Fibroblast of skin of left biceps (primary cell): ENCODE results near the gene SINHCAF.
A peak's percentile ranks its signal among the peaks of the same experiment; 100 is the strongest.
"Not testable (repeated sequence)": the region's sequence is repeated elsewhere in the genome, so short reads cannot be mapped to it uniquely, and the experiment has no call there.

Experiments used
- DNase-seq, 2 experiments: peaks; one replicate each; pipeline ENCODE4 v3.0.0-alpha.2; 2013; ENCODE audit warnings: low read depth in 2 of 2

SINHCAF gene, protein sequence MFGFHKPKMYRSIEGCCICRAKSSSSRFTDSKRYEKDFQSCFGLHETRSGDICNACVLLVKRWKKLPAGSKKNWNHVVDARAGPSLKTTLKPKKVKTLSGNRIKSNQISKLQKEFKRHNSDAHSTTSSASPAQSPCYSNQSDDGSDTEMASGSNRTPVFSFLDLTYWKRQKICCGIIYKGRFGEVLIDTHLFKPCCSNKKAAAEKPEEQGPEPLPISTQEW

DNA sequence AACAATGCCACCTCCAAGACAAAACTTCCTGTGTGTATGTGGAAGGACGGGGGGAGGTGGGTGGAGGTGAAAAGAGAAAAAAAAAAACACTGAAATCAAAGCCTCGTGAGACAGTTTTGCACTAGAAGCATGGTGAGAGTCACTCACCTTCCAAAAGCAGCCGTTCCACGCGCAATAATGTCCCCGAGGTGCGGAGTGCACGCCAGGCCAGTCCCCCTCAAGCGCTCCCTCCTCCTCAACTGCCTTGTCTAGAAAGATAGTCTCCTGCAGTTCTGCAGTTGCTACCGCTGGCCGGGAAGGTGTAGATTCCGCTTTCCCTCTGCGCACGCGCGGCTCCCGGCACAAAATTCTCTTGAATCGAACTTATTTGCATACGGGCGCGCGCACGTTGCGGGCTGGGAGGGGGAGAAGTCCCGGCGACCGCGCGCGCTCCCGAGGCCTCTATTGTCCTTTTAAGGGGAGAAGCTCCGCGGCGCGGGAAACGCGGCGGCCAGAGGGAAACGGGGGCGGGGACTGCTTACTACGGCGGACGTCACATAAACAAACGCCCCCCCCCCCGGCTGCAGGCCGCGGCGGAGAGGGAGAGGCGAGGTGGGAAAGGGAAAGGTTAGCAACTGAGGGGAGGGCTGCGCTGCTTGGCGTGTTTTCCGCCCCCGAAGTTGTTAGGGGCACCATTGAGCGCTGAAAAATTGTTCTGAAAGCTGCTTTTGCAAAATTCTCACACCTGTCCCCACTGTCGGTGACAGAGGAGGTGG lies at the start of gene SINHCAF:
TSS of gene SINHCAF (minus strand) at position 274 of the 755 bp plus-strand sequence. CDS start 27,946 bp downstream, outside the sequence.
- peak; percentile 98 for DNase-seq

DNA sequence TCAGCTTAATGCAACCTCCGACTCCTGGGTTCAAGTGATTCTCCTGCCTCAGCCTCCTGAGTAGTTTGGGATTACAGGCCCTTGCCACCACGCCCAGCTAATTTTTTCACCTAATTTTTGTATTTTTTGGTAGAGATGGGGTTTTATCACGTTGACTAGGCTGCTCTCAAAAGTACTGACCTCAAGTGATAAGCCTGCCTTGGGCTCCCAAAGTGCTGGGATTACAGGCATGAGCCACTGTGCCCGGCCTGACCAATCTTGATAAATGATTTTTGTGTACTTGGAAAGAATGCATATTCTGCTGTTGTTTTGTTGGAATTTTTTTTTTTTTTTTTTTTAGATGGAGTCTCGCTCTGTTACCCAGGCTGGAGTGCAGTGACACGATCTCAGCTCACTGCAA lies 49.5 kb upstream of the SINHCAF start:
- not testable (repeated sequence) for DNase-seq

DNA sequence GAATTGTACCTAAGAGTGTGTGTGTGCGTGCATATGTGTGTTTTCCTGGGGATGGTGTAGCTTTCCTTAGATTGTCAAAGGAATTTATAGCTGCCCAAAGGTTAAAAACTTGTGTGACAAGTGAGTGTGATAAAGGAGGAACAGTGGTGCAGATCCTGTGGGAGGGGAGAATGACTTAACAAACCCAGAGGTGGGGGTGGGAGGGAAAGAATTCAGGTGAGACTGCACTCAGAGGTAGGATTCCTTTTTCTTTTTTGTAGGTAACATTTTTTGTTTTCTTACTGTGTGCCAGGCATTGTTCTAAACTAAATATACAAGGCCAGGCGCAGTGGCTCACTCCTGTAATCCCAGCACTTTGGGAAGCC lies 45.3 kb upstream of the SINHCAF start:
- no peak for DNase-seq

DNA sequence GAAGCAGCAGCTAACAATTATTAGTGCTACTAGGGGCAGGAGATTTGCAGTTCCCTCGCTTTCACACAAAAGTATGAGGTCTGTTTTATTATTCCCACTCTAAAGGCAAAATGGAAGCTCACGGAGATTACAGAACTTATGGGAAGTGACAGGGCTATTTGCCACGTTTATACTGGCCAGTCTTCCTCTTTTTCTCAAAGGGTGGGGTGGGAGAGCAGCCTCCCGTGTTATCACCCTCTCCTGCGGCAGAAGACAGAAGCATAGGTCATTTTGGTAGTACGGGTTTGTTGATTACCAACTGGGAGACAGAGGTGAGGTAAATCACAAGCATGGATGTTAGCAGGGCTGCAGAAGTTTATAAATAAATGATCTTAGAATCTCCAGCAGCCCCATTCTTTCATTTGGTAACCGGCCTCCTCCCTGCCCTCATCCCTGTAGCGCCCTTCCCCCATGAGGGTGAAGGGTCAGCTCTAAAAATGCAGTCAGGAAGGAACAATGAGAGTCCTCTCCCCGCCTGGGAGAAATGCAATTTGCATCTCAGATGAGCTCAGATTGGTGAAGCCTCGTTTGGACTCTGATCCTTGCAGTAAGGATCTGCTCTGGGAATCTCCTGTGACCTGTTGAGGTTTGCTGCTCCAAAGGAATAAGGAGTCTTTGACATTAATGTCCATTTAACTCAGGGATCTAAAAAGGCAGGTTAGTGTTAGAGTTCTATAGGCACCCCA lies 44.7 kb upstream of the SINHCAF start:
- no peak for DNase-seq

DNA sequence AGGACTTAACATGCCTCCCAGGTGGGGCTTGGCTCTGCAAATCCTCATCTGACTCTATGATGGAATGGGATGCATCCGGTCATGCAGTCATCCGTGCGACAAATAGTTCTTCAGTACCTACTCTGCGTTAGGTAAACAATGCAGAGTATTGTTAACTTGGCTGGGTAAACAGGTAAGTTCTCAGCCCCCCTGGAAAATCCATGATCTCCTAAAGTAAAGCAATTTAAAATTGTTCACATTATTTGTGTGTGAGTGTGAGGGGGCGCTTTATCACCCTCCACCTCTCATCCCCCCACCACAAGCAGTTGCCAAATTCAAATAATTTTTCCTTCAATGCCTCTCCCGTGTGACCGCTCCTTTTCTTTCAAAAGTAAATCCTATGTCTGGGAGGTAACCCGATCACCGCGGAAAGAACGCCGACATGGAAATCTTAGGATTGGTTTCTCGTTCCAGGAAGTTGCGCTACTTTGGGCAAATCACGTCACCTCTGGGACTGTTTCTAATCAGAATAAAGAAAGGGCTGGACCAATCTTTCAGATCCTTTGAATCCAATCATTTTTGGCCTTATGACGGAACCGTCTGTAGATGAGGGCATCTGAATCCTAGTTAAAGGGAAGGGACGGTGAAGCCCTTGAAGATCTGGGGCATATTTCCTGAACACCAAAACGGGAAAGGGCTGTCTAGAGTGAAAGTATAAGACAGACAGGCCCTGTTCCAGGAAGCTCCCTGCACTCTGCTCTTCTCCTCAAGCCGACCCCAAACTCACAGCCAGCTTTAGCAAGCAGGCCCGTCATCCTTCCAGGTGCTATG lies 44.0 kb upstream of the SINHCAF start:
- peak; percentile 36 to 56 for DNase-seq

DNA sequence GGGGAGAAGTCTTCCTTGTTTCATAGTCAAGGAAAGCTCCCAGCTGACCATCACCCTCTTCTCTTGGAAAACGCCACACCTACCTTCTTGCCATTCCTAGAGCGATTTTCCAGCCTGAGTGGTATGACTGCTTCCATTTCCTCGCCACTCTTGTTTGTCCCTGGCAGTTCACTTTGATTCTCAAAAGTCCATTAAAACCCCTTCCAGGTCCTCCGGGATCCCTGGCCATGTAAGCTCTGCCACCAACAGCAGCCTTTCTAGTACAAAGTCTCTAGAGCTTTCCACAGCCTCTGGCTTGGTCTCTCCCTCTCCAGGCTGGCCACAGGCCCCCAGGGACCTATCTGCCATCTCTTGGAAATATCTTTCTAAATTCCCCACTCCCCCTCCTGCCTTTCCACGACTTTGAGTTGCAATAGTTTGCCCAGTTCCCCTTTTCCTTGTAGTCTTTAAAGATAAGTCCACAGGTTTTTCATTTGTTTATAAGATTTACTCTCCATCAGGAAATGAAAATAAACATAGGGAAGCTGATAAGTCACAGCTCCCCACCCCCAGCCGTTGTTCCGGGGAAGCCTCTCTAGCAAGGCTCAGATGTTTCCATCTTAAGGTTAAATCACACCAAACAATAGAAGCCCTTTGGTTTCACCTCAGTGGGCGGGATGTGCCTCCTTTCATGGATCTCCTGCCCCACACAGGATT lies 42.9 kb upstream of the SINHCAF start:
- DNase-seq, result no peak

DNA sequence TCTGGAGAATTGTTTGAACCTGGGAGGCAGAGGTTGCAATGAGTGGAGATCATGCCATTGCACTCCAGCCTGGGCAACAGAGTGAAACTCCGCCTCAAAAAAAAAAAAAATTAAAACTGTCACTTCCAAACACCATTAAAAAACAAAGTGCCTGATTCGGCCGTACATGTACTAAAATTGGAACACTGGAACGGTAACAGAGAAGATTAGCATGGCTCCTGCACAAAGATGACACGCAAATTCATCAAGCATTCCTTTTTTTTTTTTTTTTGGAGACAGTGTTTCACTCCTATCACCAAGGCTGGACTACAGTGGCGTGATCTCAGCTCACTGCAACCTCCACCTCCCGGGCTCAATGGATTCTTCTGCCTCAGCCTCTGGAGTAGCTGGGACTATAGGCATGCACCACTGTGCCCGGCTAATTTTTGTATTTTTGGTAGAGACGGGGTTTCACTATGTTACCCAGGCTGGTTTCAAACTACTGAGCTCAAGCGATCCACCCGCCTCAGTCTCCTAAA lies 40.2 kb upstream of the SINHCAF start:
- DNase-seq, result no peak

DNA sequence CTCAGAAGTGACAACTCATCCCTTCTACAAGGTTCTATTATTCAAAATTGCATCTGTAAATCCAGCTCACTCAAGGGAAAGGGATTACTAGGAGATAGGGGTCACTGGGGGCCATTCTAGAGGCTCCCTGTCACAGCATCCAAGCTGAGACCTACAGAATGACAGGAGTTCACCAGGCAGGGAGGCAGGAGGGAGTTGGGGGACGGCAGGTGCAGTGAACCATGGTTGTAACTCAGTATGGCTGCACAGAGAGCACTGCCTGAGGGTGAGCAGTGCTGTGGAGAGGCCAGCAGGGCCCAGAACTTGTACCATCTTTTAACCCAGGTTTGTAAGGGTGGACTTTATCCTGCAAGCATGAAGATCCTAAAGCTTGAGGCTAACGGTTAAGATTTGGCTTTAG lies 37.9 kb upstream of the SINHCAF start:
- no peak for DNase-seq

DNA sequence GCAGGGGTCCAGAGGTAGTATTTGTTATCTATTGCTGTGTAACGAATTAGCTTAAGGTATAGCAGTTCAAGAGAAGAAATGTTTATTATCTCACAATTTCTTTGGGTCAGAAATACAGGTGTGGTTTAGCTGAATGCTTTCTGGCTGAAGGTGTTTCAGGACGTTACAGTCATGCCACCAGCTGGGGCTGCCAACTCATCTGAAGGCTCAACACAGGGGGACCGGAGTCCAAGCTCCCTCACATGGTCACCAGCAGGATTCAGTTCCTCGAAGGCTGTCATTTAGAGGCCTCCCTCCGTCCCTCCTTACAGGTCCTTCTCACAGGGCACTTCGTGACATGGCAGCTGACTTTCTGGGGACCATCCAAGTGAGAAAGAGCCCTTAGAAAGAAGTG lies 37.5 kb upstream of the SINHCAF start:
- no peak for DNase-seq

DNA sequence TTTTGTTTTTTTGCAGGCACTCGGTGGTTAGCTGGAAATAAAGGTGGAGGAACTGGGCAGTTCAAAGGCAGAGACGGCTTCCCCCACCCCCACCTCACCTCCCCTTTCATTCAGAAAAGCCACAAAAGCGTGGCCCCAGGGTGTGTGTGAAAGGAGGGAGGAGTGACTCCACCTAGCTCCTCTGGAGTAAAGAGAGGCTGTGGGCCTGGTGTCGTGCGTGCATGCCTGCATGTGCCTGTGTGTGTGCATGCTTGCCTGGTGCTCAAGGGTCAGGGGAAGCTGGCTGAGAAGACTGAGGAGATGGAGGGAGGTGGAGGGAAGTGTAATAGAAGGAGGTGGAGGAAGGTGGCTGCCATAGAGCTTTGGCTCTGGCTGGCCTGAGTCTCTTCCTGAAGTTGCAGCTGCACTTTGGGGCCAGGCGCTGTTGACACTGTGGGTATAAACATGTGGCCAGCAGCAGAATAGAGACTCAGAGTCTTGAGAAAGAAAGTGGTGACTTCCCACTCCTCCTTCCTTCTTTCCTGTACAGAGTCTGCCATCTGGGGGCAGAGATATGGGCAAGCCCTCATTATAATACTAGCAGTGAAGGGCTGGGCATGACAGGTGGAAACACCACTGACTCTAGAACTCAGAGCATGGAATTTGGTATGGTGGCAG lies 36.9 kb upstream of the SINHCAF start:
- DNase-seq, result no peak

DNA sequence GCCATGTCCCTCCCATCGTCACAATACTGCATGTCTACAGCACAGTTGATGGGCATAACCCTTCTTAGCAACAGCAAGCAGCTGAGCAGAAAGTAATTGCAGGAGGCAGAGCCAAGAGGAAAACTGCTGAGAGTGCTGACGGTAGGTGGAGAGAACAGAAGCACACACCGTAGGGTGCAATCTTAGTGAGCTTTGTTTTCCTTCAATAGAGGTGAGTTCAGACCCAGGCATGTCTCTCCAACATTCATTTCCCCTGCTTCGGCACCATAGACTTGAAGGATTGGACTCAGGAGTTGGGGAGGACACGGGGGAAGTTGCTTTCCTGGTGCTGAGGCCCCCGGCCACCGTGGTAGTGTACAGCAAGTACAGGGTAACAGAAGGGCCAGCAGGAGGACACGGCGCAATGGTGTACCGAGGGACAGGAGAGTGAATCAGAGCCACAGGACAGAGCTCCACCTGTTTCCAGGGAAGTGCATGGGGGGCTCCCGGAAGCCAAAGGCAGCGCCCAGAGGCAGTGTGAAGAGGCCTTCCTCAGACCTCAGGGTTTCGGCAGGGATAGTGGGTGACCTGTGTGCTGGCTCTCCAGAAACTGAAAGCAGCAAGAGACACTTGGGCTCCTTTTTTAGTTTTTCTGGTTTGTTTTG lies 36.3 kb upstream of the SINHCAF start:
- no peak for DNase-seq

DNA sequence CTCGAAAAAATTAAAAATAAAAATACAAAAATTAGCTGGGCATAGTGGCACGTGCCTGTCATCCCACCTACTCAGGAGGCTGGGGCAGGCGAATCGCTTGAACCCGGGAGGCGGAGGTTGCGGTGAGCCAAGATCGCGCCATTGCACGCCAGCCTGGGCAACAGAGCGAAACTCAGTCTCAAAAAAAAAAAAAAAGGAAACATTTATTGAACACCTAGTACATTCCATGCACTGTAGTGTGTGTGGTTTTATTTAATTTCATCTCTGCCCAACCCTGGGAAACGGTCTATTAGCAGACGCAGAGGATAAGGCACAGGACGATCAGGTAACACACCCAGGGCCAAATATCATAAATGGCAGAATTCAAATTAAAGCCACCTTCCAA lies 35.8 kb upstream of the SINHCAF start:
- DNase-seq, result no peak

DNA sequence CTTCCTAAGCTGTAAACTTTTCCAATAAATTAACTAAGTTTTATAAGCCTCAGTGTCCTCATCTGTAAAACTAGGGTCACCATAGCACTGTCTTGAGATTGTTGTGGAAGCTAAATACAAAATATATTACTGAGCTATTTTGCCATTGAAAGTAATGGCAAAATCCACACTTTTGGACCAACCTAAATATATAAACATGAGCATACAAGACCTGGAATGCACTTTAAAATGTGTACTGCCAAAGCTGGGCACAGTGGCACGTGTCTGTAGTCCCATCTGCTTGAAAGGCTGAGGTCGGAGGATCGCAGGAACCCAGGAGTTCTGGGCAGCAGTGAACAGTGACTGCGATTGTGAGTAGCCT lies 29.8 kb upstream of the SINHCAF start:
- no peak for DNase-seq

DNA sequence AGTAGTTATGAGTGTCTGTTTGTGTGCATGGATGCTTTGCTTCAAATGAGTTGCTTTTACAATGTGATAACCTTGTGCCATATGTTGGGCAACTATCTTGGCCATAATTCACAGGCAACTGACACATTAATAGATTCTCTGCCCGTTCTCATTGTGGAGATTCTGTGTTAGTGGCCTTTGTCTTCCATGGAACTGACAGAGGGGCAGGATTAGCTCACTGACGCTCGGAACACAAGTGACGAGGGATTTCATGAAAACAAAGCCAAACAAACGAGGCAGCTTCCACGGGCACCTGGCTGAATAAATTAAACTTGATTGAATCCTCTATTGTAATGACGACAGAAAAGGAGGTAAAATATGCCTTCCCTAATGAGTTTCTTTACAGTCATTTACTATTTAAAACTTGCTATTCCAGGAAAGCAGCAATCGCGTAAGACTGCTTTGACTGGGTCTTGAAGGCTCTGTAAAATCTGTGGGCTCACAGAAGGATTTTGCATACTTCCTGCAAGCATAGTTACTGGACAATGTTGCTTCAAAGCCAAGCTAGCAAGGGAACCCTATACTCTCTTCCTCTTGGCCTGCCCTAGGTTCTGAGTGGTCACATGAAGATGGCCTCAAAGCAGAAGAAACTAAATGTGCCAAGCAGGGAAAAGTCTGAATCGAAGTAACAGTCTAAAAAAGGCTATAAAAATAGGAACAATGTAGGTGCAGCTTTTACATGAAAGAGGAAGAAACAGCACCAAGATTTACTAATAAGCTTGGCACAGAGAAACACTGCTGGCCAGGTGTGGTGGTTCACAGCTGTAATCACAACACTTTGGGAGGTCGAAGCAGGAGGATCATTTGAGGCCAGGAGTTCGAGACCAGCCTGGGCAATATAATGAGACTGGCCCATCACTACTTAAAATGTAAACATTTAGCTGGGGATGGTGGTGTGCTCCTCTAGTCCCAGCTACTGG lies 28.1 kb upstream of the SINHCAF start:
- DNase-seq, result no peak

DNA sequence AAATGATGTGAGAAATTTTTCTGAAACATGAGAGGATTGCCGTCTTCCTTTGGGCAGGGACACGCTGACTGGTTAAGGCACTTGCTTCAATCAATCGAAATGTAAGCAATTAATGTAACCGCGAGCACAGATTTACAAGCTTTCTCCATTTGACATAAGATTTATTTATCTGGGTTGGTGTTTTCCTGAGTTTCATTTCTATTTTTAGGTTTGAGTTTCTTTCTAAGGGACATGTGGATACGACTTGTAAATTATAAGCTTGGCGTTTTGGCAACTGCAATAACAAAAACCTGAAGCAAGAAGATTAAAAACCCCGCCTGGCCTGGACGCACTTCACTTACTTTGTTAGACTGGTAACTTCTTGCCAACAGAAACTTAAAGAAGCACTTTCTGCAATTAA lies 20.3 kb upstream of the SINHCAF start:
- DNase-seq, result no peak

DNA sequence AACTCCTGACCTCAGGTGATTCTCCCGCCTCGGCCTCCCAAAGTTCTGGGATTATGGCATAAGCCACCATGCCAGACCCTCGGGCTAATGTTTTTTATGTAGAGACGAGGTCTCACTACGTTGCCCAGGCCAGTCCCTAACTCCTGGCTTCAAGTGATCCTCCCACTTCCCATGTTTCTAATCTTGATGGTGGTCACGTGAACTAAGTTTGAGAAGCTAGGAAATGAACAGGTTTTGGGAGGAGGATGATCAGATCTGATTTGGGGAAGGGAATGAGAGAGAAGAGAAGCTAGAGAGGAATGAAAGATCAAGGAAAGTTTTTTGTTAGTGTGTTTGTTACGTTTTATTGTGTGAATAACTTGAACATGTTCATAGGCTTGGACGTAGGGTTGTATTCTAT lies 17.2 kb upstream of the SINHCAF start:
- DNase-seq, result no peak

DNA sequence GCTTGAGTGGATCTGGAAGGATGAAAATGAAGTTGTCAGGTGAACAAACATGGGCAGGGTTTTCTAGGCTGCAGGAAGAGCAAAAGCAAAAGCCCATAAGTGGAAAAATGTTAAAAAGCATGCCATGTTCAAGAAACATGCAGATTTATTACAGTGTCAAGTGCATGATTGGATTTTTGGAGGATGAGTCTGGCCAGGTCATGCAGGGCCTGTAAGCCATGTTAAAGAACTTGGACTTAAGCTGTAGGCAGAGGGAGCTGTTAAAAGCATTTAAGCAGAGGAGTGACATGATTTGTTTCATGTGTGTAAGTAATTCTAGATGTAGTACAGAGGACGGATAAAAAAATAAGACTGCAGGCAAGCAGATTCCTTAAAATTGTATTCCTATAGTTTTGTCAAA lies 16.3 kb upstream of the SINHCAF start:
- DNase-seq, result no peak

DNA sequence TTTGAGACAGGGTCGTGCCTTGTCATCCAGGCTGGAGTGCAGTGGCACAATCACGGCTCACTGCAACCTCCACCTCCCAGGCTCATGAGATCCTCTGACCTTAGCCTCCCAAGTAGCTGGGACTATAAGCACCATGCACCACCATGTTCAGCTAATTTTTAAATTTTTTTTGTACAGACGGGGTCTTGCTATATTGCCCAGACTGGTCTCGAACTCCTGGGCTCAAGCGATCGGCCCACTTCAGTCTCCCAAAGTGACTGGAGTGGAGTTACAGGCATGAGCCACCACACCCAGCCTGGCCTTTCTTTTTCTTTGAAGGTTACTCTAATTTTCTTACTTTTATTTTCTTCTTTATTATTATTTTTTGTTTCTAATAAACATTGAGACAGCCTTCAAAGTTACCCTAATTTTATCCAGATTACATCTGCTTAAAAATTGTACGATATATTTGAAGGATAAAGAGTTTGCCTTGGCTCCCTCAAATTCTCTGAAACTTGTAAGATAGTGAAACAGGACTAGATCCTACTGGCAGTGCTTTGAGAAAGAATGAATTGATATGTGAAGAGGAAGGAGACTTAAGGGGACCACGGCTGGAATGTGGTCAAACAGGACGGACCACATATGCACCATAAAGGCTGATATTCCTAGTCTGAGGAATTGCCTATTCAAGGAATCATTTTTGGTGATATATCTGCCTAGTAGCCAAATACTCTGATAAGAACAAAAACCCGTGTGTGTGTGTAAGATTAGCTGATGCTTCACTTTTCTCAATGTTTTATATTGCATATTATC lies 14.1 kb upstream of the SINHCAF start:
- DNase-seq, result no peak
